SH-SY5Y (cell line): ENCODE data around the gene GATB.

ENCODE experiments used
- GATA2 ChIP-seq: IDR thresholded peaks from 2 replicates; pipeline ENCODE4 v1.6.1; 2011; ENCODE audit warnings: mild to moderate bottlenecking, low read depth, low read length
- GATA3 ChIP-seq: IDR thresholded peaks from 2 replicates; pipeline ENCODE4 v1.6.1; 2011; ENCODE audit warnings: low read depth, mild to moderate bottlenecking, low read length, moderate library complexity

DNA sequence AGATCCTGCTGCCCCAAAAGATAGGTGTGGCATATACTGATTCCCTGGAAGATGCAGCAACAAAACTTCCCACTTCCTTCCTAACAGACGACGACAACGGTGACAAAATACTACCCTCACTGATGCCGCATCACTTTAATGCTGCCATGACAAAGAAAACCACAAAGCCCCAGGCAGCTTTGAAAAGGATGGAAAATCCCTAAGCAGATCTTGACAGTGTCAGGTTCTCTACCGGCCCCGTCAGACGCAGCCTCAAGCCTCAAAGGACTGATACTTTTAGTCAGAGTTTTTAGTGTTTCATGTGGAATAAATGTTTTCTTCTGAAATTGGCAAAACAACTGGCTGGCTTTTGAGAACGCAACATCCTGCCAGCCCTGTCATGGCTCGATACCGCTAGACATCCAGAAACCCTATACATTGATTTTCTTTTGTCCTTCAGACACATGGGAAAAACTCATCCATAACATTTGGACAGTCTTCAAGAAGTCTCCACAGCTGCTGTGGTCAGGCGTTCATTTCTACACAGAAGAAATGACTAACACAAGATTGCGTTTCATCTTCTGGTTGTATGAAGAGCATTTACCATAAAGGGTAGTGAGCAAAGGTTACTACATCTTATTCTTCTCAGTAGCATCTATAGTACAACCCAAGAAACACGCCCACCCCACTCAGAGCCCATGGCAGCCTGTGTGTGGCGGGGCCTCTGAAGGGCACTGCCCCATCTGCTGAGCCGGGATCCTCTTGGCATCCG, 60.1 kb downstream of the GATB start:
- TF ChIP-seq GATA3: no peak
- no peak for TF ChIP-seq GATA2
